NCI-H82 (cell line): ENCODE data around the gene IKZF4.
"Not testable (repeated sequence)": the region's sequence is repeated elsewhere in the genome, so short reads cannot be mapped to it uniquely, and the experiment has no call there.

Experiments
- DNase-seq: peaks from one replicate; lab custom pipeline; 2025; lab: John Stamatoyannopoulos, UW

The IKZF4 gene

GRCh38 chr12:55999522-55999921, 21.3 kb upstream of the IKZF4 start:
- DNase-seq: not testable (repeated sequence)

GRCh38 chr12:55999999-56000540, 20.8 kb upstream of the IKZF4 start:
- DNase-seq: not testable (repeated sequence)

- no peak for DNase-seq
Measured at GRCh38 chr12:56001487-56002100, 19.2 kb upstream of the IKZF4 start.

GRCh38 chr12:56003376-56003775, 17.5 kb upstream of the IKZF4 start:
- not testable (repeated sequence) for DNase-seq

GRCh38 chr12:56004211-56004610, 16.6 kb upstream of the IKZF4 start:
- no peak for DNase-seq

- peak; percentile 77 for DNase-seq
Measured at GRCh38 chr12:56007564-56008559, 13.0 kb upstream of the IKZF4 start.

- DNase-seq: no peak
Measured at GRCh38 chr12:56010111-56010570, 10.7 kb upstream of the IKZF4 start.

GRCh38 chr12:56011509-56012090, 9.2 kb upstream of the IKZF4 start:
- DNase-seq: no peak

- DNase-seq: no peak
Measured at GRCh38 chr12:56013482-56013881, 7.4 kb upstream of the IKZF4 start.

- no peak for DNase-seq
Measured at GRCh38 chr12:56014205-56014604, 6.6 kb upstream of the IKZF4 start.

- DNase-seq: no peak
Measured at GRCh38 chr12:56017181-56017580, 3.7 kb upstream of the IKZF4 start.

GRCh38 chr12:56018356-56018755, 2.5 kb upstream of the IKZF4 start:
- no peak for DNase-seq

GRCh38 chr12:56021889-56022497, 1.1 kb downstream of the IKZF4 start:
- no peak for DNase-seq

GRCh38 chr12:56028511-56029165, 7.8 kb downstream of the IKZF4 start:
- peak; percentile 55 for DNase-seq

- DNase-seq: no peak
Measured at GRCh38 chr12:56029166-56029519, 8.3 kb downstream of the IKZF4 start.

GRCh38 chr12:56029666-56030293, 8.9 kb downstream of the IKZF4 start:
- DNase-seq: peak; percentile 73

GRCh38 chr12:56031987-56032386, 11.1 kb downstream of the IKZF4 start:
- no peak for DNase-seq

GRCh38 chr12:56034586-56035332, 13.9 kb downstream of the IKZF4 start:
- no peak for DNase-seq

- no peak for DNase-seq
Measured at GRCh38 chr12:56037161-56037560, 16.3 kb downstream of the IKZF4 start.

- no peak for DNase-seq
Measured at GRCh38 chr12:56038022-56038655, 17.3 kb downstream of the IKZF4 start.
